Activated effector memory CD4-positive, alpha-beta T cell treated with anti-CD3 and anti-CD28 coated beads, Interleukin-2, amount 50 U/mL, for 16 hours (primary cell): ENCODE results near the gene SRGAP3.

ENCODE experiments used
- DNase-seq: peaks from one replicate; pipeline ENCODE4 v3.0.0-alpha.2; 2020

SRGAP3 gene

GRCh38 chr3:9198899-9199335 is 50.5 kb downstream of the SRGAP3 start:
- no peak for DNase-seq

GRCh38 chr3:9198261-9198660 is 51.2 kb downstream of the SRGAP3 start:
- no peak for DNase-seq

GRCh38 chr3:9196020-9196419 is 53.4 kb downstream of the SRGAP3 start:
- no peak for DNase-seq

- DNase-seq = no peak
These were observed 54.1 kb downstream of the SRGAP3 start for GRCh38 chr3:9195390-9195789.

GRCh38 chr3:9194509-9195184 is 54.8 kb downstream of the SRGAP3 start:
- DNase-seq = no peak

- DNase-seq = no peak
These were observed 55.7 kb downstream of the SRGAP3 start for GRCh38 chr3:9193633-9194195.

GRCh38 chr3:9193211-9193610 is 56.2 kb downstream of the SRGAP3 start:
- no peak for DNase-seq

GRCh38 chr3:9192248-9193025 is 57.0 kb downstream of the SRGAP3 start:
- DNase-seq = no peak

GRCh38 chr3:9190276-9190675 is 59.2 kb downstream of the SRGAP3 start:
- DNase-seq = no peak

GRCh38 chr3:9188583-9188982 is 60.9 kb downstream of the SRGAP3 start:
- DNase-seq = no peak

GRCh38 chr3:9185701-9186100 is 63.7 kb downstream of the SRGAP3 start:
- DNase-seq = peak; percentile 5

- peak; percentile 48 for DNase-seq
These were observed 64.4 kb downstream of the SRGAP3 start for GRCh38 chr3:9185046-9185445.

GRCh38 chr3:9184461-9184835 is 65.0 kb downstream of the SRGAP3 start:
- no peak for DNase-seq

GRCh38 chr3:9183811-9184460 is 65.5 kb downstream of the SRGAP3 start:
- peak; percentile 48 for DNase-seq

GRCh38 chr3:9183011-9183410 is 66.4 kb downstream of the SRGAP3 start:
- peak; percentile 22 for DNase-seq

GRCh38 chr3:9180764-9181117 is 68.7 kb downstream of the SRGAP3 start:
- DNase-seq = peak; percentile 64

- DNase-seq = peak; percentile 62
These were observed 69.4 kb downstream of the SRGAP3 start for GRCh38 chr3:9179826-9180763.

- peak; percentile 55 for DNase-seq
These were observed 70.7 kb downstream of the SRGAP3 start for GRCh38 chr3:9178697-9179096.

GRCh38 chr3:9175421-9175820 is 74.0 kb downstream of the SRGAP3 start:
- DNase-seq = no peak

GRCh38 chr3:9173445-9173844 is 76.0 kb downstream of the SRGAP3 start:
- DNase-seq = no peak

- peak; percentile 58 for DNase-seq
These were observed 76.6 kb downstream of the SRGAP3 start for GRCh38 chr3:9172851-9173321.

GRCh38 chr3:9170851-9171160 is 78.6 kb downstream of the SRGAP3 start:
- DNase-seq = no peak
